Activated T-cell treated with anti-CD3 and anti-CD28 coated beads for 24 hours (primary cell): ENCODE measurements around the gene KAT8.

Experiments
- DNase-seq: peaks from one replicate; pipeline ENCODE4 v3.0.0-alpha.2; 2020; ENCODE audit warnings: low read depth

KAT8 gene

DNA sequence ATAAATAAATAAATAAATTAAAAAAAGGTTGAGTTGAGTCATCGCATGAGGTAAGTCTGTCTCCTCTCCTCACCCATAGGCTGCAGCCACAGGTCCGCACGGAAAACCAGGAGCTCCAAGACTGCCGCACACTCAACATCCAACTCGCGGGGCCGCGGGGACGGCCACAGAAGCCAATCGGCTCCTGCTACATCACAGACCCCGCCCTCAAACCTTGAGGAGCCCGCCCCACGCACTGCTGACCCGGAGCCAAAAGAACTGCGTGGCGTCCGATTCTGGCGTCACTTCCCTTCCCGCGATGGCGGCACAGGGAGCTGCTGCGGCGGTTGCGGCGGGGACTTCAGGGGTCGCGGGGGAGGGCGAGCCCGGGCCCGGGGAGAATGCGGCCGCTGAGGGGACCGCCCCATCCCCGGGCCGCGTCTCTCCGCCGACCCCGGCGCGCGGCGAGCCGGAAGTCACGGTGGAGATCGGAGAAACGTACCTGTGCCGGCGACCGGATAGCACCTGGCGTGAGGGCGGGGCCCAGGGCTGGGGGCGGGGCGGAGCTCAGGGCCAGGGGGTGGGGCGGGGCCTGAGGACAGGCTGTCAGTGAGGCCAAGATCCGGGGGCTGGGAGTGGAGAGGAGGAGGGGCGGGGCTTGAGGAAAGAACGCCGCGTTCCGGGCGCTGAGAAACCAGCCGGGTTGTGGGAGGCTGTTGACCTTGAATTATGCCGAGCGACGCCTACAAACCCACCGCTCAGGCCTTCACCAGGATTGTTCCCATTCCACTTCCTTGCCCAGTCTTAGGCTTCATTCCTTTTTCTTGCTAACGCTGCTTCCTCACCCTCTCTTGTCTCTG is at the start of gene KAT8:
KAT8 (plus strand) TSS at position 281 of the 839 bp plus-strand sequence; CDS start at position 299, 18 bp downstream.
- DNase-seq, result peak; percentile 95

DNA sequence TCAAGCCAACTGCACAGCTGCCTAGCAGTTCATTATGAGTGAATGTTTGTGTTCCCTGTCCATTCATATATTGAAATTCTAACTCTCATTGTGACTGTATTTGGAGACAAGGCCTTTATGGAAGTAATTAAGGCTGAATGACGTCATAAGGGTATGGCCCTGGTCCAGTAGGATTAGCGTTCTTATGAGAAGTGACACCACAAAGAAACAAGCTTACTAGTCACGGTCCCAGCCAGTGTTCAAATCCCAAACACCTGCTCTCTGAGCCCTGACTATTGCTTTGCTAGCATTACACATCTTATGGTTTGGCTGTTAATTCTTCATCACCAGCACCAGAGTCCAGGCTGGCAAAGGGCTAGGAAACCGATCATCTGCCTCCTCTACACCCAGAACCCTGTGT is 45.6 kb upstream of the KAT8 start:
- no peak for DNase-seq

DNA sequence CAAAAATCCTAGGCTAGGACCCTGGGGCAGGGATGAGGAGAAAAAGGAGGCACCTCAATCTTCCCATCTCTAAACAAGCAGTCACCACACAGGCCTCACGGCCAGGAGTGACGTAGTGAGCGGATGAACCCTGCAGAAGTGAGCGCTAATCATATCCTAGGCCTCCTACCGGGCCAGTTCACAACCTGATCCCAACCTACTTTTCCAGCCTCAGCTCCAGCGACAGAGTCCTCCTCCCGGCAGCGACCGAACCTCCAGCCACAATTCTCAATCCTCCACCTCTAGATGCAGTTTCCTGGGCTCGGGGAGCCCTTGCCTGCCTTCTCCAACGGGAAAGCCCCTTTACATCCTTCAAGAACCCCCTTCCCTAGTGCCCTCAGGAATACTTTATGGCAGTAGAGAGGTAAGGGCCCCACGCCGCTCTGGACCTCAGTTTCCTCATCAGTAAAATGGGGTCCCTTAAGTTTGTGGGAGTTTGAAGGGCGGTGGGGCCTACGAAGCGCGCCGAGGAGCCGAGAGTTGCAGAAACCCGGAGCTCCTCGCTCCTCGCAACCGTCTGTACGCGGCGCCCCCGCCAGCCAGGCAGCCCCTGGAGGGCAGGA is 44.8 kb upstream of the KAT8 start:
- no peak for DNase-seq

DNA sequence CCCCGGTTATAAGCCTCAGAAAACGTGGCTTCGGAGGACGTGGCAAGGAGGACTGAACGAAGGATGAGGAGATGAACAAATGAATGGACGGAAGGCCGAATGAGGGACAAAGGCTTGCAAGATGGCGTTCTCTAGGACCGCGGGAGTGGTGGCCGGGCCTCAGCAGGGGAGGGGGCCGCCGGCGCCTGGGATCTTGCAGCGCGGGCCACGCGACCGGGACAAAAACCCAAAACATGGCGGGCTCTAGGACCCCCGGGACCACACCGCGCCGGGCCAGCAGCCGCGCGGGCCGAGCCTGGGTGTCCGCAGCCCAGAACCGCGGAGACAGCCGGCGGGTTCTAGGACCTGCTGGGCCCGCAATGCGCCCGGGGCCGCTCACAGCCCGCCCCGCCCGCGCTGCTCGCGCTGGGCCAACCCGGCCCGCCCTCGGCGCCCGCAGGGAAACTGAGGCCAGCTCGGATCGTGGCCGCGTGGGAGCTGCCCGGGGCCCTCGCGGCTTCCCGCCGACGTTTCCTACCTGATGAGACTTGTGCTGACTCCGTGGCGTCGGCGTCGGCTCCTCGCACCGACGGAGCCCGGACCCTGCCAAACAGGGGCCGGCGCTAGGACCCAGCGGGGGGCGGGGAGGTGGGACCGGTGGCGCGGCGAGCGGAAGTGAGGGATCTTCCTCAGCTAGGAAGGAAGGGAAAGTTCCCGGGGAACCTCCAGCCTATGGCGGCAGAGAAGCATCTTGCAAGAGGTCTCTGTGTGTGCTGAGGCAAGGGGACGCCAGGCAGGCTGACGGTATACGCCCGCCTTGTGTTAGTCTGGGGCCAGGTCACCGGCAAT is 44.1 kb upstream of the KAT8 start:
- DNase-seq, result peak; percentile 82

DNA sequence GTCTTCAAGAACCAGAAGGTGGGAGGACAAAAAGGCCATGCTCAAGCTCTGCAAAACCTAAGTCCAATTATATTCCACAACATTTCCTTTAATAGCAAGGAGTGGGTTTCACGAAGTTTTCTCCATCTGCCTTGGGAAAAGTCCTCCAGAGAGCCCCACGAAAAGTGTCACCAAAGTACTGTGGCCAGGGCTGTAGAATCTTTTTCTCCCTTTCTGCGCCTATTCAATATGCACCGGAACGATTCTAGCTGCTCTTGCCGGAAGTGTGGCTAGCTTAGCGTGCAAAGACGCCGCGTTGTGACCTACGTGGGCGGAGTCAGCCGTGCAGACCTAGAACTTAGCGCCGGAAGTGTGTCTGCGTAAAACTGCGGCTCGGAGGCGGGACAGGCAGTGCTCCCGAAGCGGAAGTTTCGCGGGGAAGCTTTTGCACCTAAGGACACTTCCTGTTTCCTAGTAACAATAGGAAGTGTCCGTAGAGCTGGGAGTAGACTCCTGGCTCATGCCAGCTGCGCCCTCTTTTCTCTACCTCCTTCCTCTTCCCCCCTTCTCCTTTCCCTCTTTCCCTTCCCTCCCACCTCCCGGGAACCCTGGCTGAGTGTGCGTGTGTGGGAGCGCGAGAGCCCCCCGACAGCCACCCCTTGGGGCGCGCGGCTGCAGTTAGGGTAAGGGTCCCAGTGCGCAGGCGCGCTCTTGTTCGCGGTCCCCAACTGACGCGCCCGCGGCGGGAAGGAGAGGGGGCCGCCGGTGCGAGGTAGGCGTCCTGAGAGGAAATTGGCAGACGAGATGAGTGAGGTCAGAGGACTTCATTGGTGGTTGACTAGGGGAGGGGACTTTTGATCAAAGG is 43.3 kb upstream of the KAT8 start, which contains the start of the genes ZNF646 and ZNF668:
ZNF646 (plus strand) TSS at position 453 of the 844 bp plus-strand sequence. CDS start 1,903 bp downstream, outside the sequence.
ZNF668 (minus strand) TSS at position 271 of the 844 bp plus-strand sequence. CDS start 9,781 bp downstream, outside the sequence.
- DNase-seq, result peak; percentile 97

DNA sequence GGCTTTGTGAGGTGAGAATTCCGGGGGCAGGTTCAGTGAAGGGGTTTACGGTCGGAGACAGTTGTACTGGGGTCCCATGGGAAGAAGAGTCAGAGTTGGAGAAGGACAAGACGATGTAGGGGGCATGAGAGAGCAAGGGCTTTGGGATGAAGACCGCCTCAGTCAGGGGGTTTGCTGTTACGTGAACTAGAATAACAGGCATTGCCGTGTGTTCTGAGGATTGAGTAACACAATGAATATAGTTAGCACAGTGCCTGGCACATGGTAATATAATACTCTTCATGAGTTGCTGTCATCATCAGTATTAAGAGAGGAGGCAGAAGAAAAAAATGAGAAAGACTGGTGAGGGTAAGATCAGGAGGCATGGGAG is 42.7 kb upstream of the KAT8 start:
- no peak for DNase-seq

DNA sequence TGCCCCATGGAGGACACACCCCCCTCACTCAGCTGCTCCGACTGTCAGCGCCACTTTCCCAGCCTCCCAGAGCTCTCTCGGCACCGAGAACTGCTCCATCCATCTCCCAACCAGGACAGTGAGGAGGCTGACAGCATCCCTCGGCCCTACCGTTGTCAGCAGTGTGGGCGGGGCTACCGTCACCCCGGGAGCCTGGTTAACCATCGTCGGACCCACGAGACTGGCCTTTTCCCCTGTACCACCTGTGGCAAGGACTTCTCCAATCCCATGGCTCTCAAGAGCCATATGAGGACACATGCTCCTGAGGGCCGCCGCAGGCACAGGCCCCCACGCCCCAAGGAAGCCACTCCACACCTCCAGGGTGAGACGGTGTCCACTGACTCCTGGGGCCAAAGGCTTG is 41.1 kb upstream of the KAT8 start:
- DNase-seq, result no peak

DNA sequence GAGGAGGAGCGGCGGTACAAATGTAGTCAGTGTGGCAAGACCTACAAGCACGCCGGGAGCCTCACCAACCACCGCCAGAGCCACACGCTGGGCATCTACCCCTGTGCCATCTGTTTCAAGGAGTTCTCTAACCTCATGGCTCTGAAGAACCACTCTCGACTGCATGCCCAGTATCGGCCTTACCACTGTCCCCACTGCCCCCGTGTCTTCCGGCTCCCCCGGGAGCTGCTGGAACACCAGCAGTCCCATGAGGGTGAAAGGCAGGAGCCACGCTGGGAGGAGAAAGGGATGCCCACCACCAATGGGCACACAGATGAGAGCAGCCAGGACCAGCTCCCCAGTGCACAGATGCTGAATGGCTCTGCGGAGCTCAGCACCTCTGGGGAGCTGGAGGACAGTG is 40.4 kb upstream of the KAT8 start:
- no peak for DNase-seq

DNA sequence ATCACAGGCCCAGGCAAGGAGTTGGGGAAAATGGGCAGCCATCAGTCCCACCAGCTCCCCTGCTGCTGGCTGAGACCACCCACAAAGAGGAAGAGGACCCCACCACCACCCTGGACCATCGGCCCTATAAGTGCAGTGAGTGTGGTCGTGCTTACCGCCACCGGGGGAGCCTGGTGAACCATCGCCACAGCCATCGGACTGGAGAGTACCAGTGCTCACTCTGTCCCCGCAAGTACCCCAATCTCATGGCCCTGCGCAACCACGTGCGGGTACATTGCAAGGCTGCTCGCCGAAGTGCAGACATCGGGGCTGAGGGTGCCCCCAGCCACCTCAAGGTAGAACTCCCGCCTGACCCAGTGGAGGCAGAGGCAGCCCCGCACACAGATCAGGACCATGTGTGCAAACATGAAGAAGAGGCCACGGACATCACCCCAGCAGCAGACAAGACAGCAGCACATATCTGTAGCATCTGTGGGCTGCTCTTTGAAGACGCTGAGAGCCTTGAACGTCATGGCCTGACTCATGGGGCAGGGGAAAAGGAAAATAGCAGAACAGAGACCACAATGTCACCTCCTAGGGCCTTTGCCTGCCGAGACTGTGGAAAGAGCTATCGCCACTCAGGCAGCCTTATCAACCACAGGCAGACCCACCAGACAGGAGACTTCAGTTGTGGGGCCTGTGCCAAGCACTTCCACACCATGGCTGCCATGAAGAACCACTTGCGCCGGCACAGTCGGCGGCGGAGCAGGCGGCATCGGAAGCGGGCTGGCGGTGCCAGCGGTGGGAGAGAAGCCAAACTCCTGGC is 39.7 kb upstream of the KAT8 start:
- no peak for DNase-seq

DNA sequence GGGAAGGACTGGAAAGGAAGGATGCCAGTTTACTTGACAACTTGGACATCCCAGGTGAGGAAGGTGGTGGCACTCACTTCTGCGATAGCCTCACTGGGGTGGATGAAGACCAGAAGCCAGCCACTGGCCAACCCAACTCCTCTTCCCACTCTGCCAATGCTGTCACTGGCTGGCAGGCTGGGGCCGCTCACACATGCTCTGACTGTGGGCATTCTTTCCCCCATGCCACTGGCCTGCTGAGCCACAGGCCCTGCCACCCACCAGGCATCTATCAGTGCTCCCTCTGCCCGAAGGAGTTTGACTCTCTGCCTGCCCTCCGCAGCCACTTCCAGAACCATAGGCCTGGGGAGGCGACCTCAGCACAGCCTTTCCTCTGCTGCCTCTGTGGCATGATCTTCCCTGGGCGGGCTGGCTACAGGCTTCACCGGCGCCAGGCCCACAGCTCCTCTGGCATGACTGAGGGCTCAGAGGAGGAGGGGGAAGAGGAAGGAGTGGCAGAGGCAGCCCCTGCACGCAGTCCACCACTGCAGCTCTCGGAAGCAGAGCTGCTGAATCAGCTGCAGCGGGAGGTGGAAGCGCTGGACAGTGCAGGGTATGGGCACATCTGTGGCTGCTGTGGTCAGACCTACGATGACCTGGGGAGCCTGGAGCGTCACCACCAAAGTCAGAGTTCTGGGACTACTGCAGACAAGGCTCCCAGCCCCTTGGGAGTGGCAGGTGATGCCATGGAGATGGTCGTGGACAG is 38.7 kb upstream of the KAT8 start:
- DNase-seq, result no peak

DNA sequence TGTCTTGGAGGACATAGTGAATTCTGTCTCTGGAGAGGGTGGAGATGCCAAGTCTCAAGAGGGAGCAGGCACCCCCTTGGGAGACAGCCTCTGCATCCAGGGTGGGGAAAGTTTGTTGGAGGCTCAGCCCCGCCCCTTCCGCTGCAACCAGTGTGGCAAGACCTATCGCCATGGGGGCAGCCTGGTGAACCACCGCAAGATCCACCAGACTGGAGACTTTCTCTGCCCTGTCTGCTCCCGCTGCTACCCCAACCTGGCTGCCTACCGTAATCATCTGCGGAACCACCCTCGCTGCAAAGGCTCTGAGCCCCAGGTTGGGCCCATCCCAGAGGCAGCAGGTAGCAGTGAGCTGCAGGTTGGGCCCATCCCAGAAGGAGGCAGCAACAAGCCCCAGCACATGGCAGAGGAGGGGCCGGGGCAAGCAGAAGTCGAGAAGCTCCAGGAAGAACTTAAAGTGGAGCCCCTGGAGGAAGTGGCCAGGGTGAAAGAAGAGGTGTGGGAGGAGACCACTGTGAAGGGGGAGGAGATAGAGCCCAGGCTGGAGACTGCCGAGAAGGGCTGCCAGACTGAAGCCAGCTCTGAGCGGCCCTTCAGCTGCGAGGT is 38.0 kb upstream of the KAT8 start:
- no peak for DNase-seq

DNA sequence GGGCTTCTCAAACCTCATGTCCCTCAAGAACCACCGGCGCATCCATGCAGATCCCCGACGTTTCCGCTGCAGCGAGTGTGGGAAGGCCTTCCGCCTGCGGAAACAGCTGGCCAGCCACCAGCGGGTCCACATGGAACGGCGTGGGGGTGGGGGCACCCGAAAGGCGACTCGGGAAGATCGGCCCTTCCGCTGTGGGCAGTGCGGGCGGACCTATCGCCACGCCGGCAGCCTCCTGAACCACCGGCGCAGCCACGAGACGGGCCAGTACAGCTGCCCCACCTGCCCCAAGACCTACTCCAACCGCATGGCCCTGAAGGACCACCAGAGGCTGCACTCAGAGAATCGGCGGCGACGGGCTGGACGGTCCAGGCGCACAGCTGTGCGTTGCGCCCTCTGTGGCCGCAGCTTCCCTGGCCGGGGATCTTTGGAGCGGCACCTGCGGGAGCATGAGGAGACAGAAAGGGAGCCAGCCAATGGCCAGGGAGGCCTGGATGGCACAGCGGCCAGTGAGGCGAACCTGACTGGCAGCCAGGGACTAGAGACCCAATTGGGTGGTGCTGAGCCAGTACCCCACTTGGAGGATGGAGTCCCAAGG is 37.3 kb upstream of the KAT8 start:
- DNase-seq, result no peak

DNA sequence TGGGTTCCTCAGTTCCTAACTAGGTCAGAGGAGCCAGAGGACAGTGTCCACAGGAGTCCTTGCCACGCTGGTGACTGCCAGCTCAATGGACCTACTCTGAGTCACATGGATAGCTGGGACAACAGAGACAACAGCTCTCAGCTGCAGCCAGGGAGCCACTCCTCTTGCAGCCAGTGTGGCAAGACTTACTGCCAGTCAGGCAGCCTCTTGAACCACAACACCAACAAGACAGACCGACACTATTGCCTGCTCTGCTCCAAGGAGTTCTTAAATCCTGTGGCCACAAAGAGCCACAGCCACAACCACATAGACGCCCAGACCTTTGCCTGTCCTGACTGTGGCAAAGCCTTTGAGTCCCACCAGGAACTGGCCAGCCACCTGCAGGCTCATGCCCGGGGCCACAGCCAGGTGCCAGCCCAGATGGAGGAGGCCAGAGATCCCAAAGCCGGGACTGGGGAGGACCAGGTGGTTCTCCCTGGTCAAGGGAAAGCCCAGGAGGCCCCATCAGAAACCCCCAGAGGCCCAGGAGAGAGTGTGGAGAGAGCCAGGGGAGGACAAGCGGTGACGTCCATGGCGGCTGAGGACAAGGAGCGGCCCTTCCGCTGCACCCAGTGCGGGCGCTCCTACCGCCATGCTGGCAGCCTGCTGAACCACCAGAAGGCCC is 36.6 kb upstream of the KAT8 start:
- DNase-seq, result no peak

DNA sequence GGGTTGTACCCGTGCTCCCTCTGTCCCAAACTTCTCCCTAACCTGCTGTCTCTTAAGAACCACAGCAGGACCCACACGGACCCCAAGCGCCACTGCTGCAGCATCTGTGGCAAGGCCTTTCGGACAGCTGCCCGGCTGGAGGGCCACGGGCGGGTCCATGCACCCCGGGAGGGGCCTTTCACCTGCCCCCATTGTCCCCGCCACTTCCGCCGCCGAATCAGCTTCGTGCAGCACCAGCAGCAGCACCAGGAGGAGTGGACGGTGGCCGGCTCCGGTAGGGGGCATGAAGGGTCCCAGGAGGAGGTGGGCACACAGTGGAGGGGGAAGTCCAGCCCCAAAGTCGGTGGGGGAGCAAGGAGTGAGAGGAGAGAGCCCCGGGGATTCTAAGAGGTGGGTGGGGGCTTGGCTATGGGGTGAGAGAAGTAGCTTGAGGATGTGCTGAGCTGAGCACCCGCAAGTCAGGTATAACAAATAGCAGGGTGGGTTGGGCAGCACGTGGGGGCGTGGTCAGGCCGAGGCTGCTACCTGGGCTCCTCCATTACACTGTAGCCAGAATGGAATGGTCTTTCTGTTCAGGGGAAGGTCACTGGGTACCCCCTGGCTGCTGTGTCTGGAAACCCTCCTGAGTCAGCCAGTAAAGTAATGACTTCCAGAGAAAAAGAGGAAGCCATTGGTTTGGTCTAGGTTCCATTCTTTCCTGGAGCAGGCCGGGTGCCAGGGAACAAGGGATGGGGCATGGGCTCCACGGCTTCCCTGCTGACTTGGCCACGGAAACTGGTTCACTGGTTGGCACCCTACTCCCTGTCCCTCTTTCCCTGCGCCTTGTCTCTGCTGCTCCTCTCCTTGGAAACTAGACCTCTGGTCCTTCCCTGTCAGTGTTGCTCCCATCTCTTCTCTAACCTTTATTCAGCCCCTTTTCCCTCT is 35.8 kb upstream of the KAT8 start:
- no peak for DNase-seq

DNA sequence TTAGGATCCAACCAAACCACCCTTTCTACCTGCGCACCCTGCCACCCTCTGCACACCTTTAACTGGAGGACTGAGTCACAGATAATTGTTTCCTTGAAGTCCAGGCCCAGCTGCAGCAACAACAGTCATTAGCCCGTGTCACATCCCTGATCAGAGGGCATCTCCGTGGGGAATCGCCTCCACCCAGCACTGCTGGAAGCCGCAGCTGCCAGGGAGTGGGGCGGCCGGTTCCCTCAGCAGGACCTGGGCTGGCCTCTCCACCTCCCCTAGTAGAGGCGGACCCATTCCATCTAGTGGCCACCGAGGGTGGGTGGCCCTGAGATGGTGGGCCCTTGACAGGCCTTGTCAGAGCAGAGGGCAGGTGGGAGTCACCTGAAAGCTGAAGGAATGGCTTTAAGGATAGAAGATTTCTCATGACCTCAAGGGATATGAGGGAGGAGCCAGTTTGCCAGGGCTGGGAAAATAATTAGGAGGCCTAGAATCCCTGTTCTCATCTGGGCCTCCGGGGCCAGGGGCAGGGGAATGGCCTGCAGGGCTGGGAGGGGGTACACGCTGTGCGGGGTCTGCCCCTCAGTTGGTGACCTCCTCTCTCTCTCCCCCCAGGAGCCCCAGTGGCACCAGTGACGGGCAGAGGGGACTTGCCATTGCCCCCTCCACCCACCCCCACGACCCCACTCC is 35.0 kb upstream of the KAT8 start:
- DNase-seq, result no peak

DNA sequence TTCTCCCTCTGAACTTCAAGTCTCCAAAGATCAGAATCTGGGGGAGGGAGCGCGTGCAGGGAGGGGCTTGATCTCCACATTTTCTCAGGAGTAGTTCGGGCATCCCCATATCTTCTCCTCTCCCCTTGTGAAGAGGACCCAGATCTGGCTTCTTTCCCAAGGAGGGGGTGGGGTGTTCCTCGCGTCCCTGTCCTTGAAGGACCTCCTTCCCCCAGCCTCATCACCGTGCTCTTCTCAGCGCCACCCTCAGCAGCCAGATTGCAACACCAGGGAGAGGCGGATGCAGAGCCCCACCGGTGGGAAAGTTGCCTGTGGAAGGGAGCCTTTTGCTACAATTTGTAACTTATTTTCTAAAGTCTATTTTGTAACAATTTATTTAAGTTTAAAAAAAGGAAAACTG is 34.4 kb upstream of the KAT8 start:
- no peak for DNase-seq

DNA sequence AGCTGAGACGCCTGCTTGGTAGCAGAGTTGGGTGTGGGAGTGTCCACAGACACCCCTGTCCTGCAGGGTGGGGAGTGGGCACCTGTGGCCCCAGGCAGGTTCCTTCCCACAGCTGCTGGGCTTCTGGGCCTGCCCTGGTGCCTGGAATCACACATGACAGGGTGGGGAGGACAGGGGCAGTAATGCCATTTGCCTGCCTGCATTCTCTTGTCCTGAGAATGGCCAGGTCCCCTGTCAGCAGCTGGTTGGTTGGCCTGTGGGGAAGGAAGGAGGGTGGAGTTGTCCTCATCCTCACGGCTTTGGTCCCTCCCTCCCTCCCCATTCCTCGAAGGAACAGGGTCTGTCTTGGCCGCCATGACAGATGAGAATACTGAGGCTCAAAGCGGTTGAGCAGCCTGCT is 33.9 kb upstream of the KAT8 start:
- no peak for DNase-seq
